OCI-LY7 (cell line): ENCODE results near the gene SIVA1.

ENCODE experiments used
- EZH2phosphoT487 ChIP-seq: fragments of 200-600 bp; sonication (generic); IDR thresholded peaks from 2 replicates; pipeline ENCODE4 v1.6.1; 2018; ENCODE audit warnings: low read depth, borderline replicate concordance, mild to moderate bottlenecking, mixed run types, antibody characterized with exemption, low read length, moderate library complexity, mixed read lengths
- TF ChIP-seq, protein P1 (sequence below): fragments of 200-600 bp; sonication (generic); conservative IDR thresholded peaks from 2 replicates; pipeline ENCODE4 v1.5.1; 2014; ENCODE audit warnings: mild to moderate bottlenecking, antibody characterized with exemption, low read length, moderate library complexity, mixed read lengths

DNA sequence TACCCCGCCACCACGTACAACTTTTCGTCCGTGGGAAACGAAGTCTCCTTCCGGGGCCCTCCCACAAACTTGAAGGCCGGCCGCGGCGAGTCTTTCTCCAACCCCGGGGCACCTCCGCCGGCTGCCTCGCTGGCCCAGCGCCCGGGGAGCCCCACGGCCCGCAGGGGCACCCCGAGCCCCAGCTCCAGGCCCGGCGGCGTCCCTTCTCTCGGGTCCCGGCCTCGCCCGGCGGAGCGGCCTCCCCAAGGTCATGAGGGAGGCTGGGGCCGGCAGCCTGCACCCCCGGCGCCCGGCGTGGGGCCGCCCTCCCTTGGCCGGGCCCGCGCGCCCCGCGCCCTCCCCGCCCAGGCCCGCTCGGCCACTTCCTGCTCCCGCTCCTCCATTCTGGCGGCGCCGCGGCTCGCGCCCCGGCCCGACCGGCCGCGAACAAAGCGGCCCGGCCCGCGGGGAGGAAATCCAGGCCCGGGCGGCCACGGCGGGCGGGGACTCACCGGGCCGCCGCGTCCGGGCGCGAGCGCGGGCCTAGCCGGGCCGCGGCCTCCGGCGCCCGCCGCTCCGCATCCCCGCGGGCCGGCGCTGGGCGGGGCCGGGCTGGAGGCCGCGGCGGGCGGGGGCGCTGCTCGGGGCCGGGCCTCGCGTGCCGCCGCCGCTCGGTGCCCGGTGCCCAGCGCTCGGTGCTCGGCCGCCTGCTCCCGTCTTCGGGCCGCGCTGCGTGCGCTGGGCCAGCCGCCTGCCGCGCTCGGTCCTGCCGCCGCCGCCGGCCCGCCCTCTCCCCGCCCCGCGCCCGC, 42.2 kb downstream of the SIVA1 start, which contains the start of gene AKT1:
- no peak for TF ChIP-seq EZH2phosphoT487
- TF ChIP-seq, protein P1, sequence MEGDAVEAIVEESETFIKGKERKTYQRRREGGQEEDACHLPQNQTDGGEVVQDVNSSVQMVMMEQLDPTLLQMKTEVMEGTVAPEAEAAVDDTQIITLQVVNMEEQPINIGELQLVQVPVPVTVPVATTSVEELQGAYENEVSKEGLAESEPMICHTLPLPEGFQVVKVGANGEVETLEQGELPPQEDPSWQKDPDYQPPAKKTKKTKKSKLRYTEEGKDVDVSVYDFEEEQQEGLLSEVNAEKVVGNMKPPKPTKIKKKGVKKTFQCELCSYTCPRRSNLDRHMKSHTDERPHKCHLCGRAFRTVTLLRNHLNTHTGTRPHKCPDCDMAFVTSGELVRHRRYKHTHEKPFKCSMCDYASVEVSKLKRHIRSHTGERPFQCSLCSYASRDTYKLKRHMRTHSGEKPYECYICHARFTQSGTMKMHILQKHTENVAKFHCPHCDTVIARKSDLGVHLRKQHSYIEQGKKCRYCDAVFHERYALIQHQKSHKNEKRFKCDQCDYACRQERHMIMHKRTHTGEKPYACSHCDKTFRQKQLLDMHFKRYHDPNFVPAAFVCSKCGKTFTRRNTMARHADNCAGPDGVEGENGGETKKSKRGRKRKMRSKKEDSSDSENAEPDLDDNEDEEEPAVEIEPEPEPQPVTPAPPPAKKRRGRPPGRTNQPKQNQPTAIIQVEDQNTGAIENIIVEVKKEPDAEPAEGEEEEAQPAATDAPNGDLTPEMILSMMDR = no peak
